ENCODE data around the gene SLC26A11.

DNA sequence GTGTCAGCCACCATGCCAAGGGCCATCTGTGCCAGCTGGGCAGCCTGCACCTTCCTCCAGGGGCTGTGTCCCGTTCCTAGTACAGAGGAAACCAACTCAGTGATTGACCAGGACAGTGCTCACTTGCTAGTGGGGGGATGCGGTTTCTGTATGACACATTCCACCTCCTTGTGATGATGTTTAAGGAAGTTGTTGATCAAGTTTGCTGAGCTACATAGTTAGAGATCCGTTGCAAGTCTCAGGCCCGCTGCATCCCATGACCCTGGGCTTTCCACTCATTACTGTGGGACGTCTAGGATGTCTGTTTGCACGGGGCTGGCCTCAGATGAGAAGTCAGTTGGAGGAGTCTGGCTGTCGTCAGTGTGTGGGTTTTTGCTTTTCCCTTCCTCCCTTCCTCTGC, 74.0 kb downstream of the SLC26A11 start:
- TF ChIP-seq, protein P1, sequence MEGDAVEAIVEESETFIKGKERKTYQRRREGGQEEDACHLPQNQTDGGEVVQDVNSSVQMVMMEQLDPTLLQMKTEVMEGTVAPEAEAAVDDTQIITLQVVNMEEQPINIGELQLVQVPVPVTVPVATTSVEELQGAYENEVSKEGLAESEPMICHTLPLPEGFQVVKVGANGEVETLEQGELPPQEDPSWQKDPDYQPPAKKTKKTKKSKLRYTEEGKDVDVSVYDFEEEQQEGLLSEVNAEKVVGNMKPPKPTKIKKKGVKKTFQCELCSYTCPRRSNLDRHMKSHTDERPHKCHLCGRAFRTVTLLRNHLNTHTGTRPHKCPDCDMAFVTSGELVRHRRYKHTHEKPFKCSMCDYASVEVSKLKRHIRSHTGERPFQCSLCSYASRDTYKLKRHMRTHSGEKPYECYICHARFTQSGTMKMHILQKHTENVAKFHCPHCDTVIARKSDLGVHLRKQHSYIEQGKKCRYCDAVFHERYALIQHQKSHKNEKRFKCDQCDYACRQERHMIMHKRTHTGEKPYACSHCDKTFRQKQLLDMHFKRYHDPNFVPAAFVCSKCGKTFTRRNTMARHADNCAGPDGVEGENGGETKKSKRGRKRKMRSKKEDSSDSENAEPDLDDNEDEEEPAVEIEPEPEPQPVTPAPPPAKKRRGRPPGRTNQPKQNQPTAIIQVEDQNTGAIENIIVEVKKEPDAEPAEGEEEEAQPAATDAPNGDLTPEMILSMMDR (IDR thresholded peaks at IDR 0.05) = no peak
- no peak for TF ChIP-seq EZH2 (IDR thresholded peaks at IDR 0.05; ENCODE audit: borderline replicate concordance, insufficient read depth, low read depth, low read length, poor library complexity, severe bottlenecking)
